OCI-LY7 (cell line): Measurements from ENCODE around the gene KLK6. TPM values are rescaled to one million over a fixed set of nuclear protein-coding genes. Genes with fewer than 3 reads are reported as not detected.

Experiments
- BruUV-seq: library from RNA; stranded (reverse); fragments of 400-500 nt; replicated peaks from 2 replicates; lab custom pipeline; 2021; lab: Mats Ljungman, UMichigan
- CTCF ChIA-PET: fragments of 300-600 bp; sonication (Branson Sonifier 250); formaldehyde crosslinking; loops from one replicate; lab custom pipeline; 2022; ENCODE audit warnings: antibody characterized with exemption; ENCODE audit not compliant: unreplicated experiment; lab: Charles Lee
- POLR2A ChIA-PET: fragments of 300-600 bp; sonication (Branson Sonifier 250); formaldehyde crosslinking; loops from one replicate; lab custom pipeline; 2022; ENCODE audit warnings: antibody characterized with exemption; lab: Charles Lee
- DNase-seq: peaks from one replicate; pipeline ENCODE4 v3.0.0-alpha.2; 2015; ENCODE audit warnings: low spot score
- H2AFZ ChIP-seq: fragments of 200-600 bp; sonication (generic), shearing (Covaris generic); 2 replicates; pipeline ENCODE4 v1.6.1; 2014; ENCODE audit warnings: mild to moderate bottlenecking, antibody characterized with exemption, low read length, moderate library complexity
- H3K27ac ChIP-seq: fragments of 200-600 bp; sonication (generic); 2 replicates; pipeline ENCODE4 v1.5.1; 2014; ENCODE audit warnings: mixed run types, low read depth, mild to moderate bottlenecking, moderate library complexity, low read length, inconsistent platforms; ENCODE audit not compliant: poor library complexity, severe bottlenecking
- H3K36me3 ChIP-seq: fragments of 200-600 bp; sonication (generic); 2 replicates; pipeline ENCODE4 v1.6.1; 2014; ENCODE audit warnings: mild to moderate bottlenecking, antibody characterized with exemption, low read length, moderate library complexity, mixed read lengths; ENCODE audit not compliant: insufficient read depth
- H3K4me1 ChIP-seq: fragments of 200-600 bp; sonication (generic); 2 replicates; pipeline ENCODE4 v1.5.1; 2014; ENCODE audit warnings: mild to moderate bottlenecking, low read length; ENCODE audit not compliant: insufficient read depth, poor library complexity, severe bottlenecking
- H3K4me2 ChIP-seq: fragments of 200-600 bp; sonication (generic); 2 replicates; pipeline ENCODE4 v1.6.1; 2014; ENCODE audit warnings: mild to moderate bottlenecking, low read length
- H3K4me3 ChIP-seq: fragments of 200-600 bp; sonication (generic); 2 replicates; pipeline ENCODE4 v1.5.1; 2014; ENCODE audit warnings: mild to moderate bottlenecking, low read depth, low read length; ENCODE audit not compliant: poor library complexity, severe bottlenecking
- H3K79me2 ChIP-seq: fragments of 200-600 bp; sonication (generic); 2 replicates; pipeline ENCODE4 v1.6.1; 2016; ENCODE audit warnings: low read depth, mild to moderate bottlenecking, low read length, moderate library complexity, mixed read lengths; ENCODE audit not compliant: insufficient read depth
- H3K9me2 ChIP-seq: fragments of 200-600 bp; sonication (generic); 2 replicates; pipeline ENCODE4 v1.6.1; 2016; ENCODE audit warnings: mild to moderate bottlenecking, low read length, mixed read lengths; ENCODE audit not compliant: insufficient read depth
- H3K9me3 ChIP-seq: fragments of 200-600 bp; sonication (generic); 2 replicates; pipeline ENCODE4 v1.6.1; 2014; ENCODE audit warnings: mild to moderate bottlenecking, mixed run types, low read length, mixed read lengths
- H4K20me1 ChIP-seq: fragments of 200-600 bp; sonication (generic); 2 replicates; pipeline ENCODE4 v1.6.1; 2014; ENCODE audit warnings: mild to moderate bottlenecking, antibody characterized with exemption, low read length, moderate library complexity, mixed read lengths; ENCODE audit not compliant: insufficient read depth
- CTCF ChIP-seq: fragments of 200-600 bp; sonication (generic); conservative IDR thresholded peaks from 2 replicates; pipeline ENCODE4 v1.5.1; 2014; ENCODE audit warnings: mild to moderate bottlenecking, antibody characterized with exemption, low read length, moderate library complexity, mixed read lengths
- EZH2phosphoT487 ChIP-seq: fragments of 200-600 bp; sonication (generic); IDR thresholded peaks from 2 replicates; pipeline ENCODE4 v1.6.1; 2018; ENCODE audit warnings: low read depth, borderline replicate concordance, mild to moderate bottlenecking, mixed run types, antibody characterized with exemption, low read length, moderate library complexity, mixed read lengths
- intact Hi-C: fragments of 100-400 bp; cut with micrococcal nuclease; formaldehyde crosslinking; loops from one replicate; pipeline ENCODE4 v1.10.0; 2022; ENCODE audit not compliant: unreplicated experiment
- total RNA-seq, 2 experiments: library from RNA; depleted of rRNA in 1 of 2; stranded (reverse); fragments of >200 nt in 1 of 2; shearing (Covaris generic) in 1 of 2; gene quantifications; 2 replicates each; pipeline ENCODE4 v1.2.3, GENCODE V29; 2014 to 2022

The KLK6 gene
- total RNA-seq, 2 experiments from 2014 or later: not detected

GRCh38 chr19:51005248-51005647 is 35.9 kb upstream of the KLK6 start:
- H3K36me3 ChIP-seq: no peaks in the 10 kb centered on the region
- no peak for DNase-seq
- no peaks in the 10 kb centered on the region for H3K79me2 ChIP-seq
- no peak overlapping the region for H3K27ac ChIP-seq
- no peaks in the 10 kb centered on the region for H3K9me3 ChIP-seq
- no peak for TF ChIP-seq EZH2phosphoT487
- TF ChIP-seq CTCF: no peak
- H4K20me1 ChIP-seq: no peaks in the 10 kb centered on the region
- H3K4me1 ChIP-seq: no peaks in the 10 kb centered on the region
- H2AFZ ChIP-seq: no peak overlapping the region
- no peaks in the 10 kb centered on the region for H3K9me2 ChIP-seq
- CTCF ChIA-PET: no interaction called here
- POLR2A ChIA-PET: no interaction called here
- H3K4me3 ChIP-seq: no peak overlapping the region
- H3K4me2 ChIP-seq: no peak overlapping the region
- BruUV-seq: no TSS peak
- intact Hi-C loops: no loop called here

GRCh38 chr19:51003316-51003715 is 33.9 kb upstream of the KLK6 start:
- Histone ChIP-seq H3K4me3 (no peak overlapping the region), H3K4me1 (no peaks in the 10 kb centered on the region), H3K9me2 (no peaks in the 10 kb centered on the region), H3K36me3 (no peaks in the 10 kb centered on the region), H2AFZ (no peak overlapping the region), H3K4me2 (no peak overlapping the region), H3K79me2 (no peaks in the 10 kb centered on the region), H4K20me1 (no peaks in the 10 kb centered on the region), H3K9me3 (no peaks in the 10 kb centered on the region), H3K27ac (no peak overlapping the region)
- no peak for DNase-seq
- TF ChIP-seq EZH2phosphoT487 (no peak), CTCF (no peak)
- POLR2A ChIA-PET: no interaction called here
- intact Hi-C loops: no loop called here
- CTCF ChIA-PET: no interaction called here
- BruUV-seq: no TSS peak

- Histone ChIP-seq H3K79me2 (no peaks in the 10 kb centered on the region), H3K4me1 (no peaks in the 10 kb centered on the region), H3K9me3 (no peaks in the 10 kb centered on the region), H3K36me3 (no peaks in the 10 kb centered on the region), H2AFZ (no peak overlapping the region), H4K20me1 (no peaks in the 10 kb centered on the region), H3K4me3 (no peak overlapping the region), H3K27ac (no peak overlapping the region), H3K9me2 (no peaks in the 10 kb centered on the region), H3K4me2 (no peak overlapping the region)
- BruUV-seq: no TSS peak
- no peak for TF ChIP-seq CTCF
- TF ChIP-seq EZH2phosphoT487: no peak
- intact Hi-C loops: no loop called here
- ChIA-PET CTCF (no interaction called here), POLR2A (no interaction called here)
- peak; percentile 25 for DNase-seq
Observed at GRCh38 chr19:51002542-51003311, 33.3 kb upstream of the KLK6 start.
